ENCODE data around the gene EXOC3L2. TPM values are rescaled to one million over a fixed set of nuclear protein-coding genes. Genes with fewer than 3 reads are reported as not detected.

EXOC3L2 gene
- total and polyA plus RNA-seq, 10 of the 15 experiments (the other 5 are each of a cell fraction or from before 2014, with no cell fraction given) = not detected

GRCh38 chr19:45195764-45196163, 49.4 kb downstream of the EXOC3L2 start (continued):
- TF ChIP-seq, protein P1, sequence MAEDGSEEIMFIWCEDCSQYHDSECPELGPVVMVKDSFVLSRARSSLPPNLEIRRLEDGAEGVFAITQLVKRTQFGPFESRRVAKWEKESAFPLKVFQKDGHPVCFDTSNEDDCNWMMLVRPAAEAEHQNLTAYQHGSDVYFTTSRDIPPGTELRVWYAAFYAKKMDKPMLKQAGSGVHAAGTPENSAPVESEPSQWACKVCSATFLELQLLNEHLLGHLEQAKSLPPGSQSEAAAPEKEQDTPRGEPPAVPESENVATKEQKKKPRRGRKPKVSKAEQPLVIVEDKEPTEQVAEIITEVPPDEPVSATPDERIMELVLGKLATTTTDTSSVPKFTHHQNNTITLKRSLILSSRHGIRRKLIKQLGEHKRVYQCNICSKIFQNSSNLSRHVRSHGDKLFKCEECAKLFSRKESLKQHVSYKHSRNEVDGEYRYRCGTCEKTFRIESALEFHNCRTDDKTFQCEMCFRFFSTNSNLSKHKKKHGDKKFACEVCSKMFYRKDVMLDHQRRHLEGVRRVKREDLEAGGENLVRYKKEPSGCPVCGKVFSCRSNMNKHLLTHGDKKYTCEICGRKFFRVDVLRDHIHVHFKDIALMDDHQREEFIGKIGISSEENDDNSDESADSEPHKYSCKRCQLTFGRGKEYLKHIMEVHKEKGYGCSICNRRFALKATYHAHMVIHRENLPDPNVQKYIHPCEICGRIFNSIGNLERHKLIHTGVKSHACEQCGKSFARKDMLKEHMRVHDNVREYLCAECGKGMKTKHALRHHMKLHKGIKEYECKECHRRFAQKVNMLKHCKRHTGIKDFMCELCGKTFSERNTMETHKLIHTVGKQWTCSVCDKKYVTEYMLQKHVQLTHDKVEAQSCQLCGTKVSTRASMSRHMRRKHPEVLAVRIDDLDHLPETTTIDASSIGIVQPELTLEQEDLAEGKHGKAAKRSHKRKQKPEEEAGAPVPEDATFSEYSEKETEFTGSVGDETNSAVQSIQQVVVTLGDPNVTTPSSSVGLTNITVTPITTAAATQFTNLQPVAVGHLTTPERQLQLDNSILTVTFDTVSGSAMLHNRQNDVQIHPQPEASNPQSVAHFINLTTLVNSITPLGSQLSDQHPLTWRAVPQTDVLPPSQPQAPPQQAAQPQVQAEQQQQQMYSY (CRISPR knock-in tag; IDR thresholded peaks at IDR 0.05) = no peak
- TF ChIP-seq RFX5 (IDR thresholded peaks at IDR 0.05; ENCODE audit: low read depth, low read length) = no peak
- no peak for TF ChIP-seq CHD2 (IDR thresholded peaks at IDR 0.05; ENCODE audit: borderline replicate concordance, low read depth, low read length)
- no peak for TF ChIP-seq TCF12 (IDR thresholded peaks at IDR 0.05; ENCODE audit: low read depth, low read length)
- TF ChIP-seq HSF1 (IDR thresholded peaks at IDR 0.05; ENCODE audit: low read depth, low read length) = no peak
- TF ChIP-seq ZNF207 (IDR thresholded peaks at IDR 0.05; ENCODE audit: borderline replicate concordance) = no peak
- no peak for TF ChIP-seq PML (IDR thresholded peaks at IDR 0.05; ENCODE audit: low read length)
- TF ChIP-seq SMARCA5 (IDR thresholded peaks at IDR 0.05) = no peak
- TF ChIP-seq TCF3 (IDR thresholded peaks at IDR 0.05; ENCODE audit: borderline replicate concordance, insufficient read depth, low read depth, low read length) = no peak

Measured in GM12878 (cell line).